ENCODE data around the gene GADD45A.

DNA sequence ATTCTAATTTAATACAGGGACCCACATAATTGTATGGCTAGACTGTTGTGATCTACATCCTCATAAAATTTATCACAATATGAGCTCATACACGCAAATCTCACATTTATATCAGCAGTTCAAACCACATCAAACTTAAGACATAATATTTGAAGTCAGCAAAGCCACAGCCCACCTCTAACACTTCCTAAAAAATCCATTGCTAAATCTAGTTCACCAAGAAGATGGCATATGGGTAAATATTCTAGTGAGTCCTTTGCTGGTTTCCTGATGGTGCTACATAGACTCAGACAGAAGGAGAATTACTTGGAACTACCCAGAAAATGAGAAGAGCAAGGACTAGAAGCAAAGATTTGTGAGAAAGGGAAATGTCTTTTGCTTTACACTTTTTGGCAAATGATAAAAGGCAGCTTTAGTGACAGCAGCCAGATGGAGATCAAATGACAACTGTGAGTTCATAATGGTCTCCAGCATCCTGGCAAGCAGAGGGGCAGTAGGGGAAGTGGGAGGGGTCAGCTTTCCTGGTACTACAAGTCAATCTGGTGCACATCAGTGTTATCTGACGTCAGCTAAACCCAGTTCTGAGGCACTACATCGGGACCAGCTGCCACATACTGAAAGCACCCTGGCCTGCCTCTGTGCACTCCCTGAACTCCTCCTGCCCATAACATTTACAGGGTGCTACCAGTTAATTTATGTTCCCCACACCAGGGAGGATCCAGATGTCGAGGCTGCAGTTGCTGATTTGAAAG is 10.6 kb upstream of the GADD45A start:
- no peak for TF ChIP-seq EZH2 (IDR thresholded peaks at IDR 0.05; ENCODE audit: low read length, missing control alignments)
- TF ChIP-seq, protein P1, sequence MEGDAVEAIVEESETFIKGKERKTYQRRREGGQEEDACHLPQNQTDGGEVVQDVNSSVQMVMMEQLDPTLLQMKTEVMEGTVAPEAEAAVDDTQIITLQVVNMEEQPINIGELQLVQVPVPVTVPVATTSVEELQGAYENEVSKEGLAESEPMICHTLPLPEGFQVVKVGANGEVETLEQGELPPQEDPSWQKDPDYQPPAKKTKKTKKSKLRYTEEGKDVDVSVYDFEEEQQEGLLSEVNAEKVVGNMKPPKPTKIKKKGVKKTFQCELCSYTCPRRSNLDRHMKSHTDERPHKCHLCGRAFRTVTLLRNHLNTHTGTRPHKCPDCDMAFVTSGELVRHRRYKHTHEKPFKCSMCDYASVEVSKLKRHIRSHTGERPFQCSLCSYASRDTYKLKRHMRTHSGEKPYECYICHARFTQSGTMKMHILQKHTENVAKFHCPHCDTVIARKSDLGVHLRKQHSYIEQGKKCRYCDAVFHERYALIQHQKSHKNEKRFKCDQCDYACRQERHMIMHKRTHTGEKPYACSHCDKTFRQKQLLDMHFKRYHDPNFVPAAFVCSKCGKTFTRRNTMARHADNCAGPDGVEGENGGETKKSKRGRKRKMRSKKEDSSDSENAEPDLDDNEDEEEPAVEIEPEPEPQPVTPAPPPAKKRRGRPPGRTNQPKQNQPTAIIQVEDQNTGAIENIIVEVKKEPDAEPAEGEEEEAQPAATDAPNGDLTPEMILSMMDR (conservative IDR thresholded peaks at IDR 0.05 in 1 of 2, IDR thresholded peaks at IDR 0.05 in 1 of 2; ENCODE audit: low read depth in 1 of 2, low read length in 2 of 2): no peak

Measured in fibroblast of lung (primary cell).